GM18520 (cell line): ENCODE data around the gene GRK5.
"Not testable (repeated sequence)": the region's sequence is repeated elsewhere in the genome, so short reads cannot be mapped to it uniquely, and the experiment has no call there.

ENCODE experiments used
- ATAC-seq: cut with Tn5 transposase; IDR thresholded peaks from one replicate; pipeline ENCODE4 v1.9.1; 2021; ENCODE audit not compliant: unreplicated experiment

GRK5 gene

DNA sequence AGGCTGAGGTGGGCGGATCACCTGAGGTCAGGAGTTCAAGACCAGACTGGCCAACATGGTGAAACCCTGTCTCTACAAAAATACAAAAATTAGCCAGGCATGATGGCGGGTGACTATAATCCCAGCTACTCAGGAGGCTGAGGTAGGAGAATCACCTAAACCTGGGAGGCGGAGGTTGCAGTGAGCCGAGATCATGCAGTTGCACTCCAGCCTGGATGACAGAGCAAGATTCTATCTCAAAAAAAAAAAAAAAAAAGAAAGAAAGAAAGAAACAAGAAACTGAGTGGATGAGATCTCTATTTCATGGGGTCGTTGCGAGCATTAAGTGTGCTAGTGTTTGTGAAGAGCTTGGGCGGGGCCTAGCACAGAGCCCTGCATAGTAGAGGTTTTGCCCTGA is 65.0 kb downstream of the GRK5 start:
- ATAC-seq, result not testable (repeated sequence)

GRCh38 chr10:119272736-119273135 is 65.4 kb downstream of the GRK5 start:
- ATAC-seq, result no peak

DNA sequence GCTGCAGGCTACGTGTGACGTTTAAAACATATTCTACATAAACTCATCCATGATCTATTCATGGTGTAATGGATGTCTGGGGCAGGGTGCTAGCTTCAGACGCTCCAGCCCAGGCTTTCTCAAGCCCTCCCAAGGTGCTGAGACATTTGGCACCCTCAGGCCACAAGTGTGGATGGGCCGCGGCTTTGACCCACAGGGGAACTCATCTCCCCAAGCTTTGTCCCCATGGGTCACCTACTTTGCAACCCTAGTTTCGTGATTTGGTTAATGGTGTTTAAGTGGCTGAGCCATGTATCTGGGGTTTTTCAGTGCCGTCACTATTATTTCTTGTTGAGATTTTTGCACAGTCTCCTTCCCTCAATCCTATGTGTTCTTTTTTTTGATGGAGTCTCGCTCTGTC is 66.0 kb downstream of the GRK5 start:
- no peak for ATAC-seq

DNA sequence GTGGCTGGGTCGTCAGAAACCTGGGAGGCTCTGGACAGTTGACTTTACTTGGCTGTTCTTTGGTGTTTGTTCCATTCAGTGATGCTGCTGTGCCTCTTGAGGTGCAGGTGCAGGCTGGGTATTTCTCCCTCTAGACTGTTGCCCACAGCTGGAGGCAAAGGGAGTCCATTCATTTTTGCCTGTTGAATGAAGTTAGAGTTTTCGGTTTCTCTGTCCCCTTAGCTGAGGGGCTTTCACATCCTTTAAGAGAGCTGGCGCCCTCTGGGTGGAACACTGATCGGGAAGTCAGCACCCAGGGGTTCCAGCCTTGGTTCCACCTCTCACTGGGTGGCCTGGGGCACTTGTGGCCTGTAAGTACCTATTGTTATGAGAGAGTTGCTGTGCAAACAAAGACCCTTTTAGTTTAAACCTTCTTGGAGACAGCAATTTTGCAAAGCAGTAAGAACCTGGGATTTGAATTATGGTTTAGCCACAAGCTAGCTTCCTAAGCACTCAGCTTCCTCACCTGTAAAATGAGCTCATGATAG is 67.2 kb downstream of the GRK5 start:
- ATAC-seq, result no peak

DNA sequence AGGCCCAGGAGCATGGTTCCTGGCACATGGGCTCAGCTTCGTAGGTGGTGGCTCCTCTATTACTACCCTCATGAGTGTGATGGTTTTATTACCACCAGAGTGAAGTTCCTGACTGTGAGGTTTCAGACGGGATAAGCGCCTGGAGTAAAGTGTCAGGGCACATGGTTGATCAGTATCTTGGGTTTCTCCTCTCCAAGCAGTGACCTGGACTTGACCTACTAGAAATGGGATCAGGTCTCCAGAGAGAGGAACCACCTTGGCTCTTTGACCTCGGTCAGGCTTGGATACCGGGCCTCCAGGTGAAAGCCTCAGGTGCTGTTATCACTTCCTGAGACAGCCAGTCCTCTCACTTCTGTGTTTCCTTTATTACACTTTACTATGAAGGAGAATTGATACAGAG is 67.7 kb downstream of the GRK5 start:
- ATAC-seq, result no peak

GRCh38 chr10:119276194-119276593 is 68.8 kb downstream of the GRK5 start:
- ATAC-seq, result not testable (repeated sequence)

DNA sequence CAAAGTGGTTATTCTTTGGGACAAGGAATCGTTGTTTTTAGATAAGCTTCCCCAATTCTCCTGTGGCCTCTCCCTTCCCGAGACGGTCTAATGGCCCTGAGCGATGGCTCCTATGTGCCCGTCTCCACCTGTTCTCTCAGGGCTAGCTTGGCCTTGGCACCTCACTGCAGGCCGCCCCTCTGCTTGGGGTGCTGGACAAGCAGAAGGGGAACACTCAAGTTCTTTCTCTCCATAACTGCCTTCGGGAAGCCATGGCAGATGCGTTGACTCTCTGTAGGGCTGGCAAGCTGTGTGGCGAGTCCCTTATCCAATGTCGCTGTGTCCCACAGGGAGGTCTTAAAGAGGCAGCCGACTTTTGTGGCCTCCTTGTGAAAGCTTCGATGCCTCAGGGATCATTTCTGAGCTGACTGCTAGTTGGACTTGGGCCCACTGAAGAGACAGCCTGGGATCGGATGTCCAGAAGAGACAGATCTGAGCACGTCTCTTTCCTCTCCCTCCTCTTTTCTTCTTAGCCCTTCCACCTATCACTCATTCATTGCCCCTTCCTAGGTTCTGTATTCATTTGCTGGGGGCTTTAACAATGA is 70.8 kb downstream of the GRK5 start:
- ATAC-seq, result no peak

DNA sequence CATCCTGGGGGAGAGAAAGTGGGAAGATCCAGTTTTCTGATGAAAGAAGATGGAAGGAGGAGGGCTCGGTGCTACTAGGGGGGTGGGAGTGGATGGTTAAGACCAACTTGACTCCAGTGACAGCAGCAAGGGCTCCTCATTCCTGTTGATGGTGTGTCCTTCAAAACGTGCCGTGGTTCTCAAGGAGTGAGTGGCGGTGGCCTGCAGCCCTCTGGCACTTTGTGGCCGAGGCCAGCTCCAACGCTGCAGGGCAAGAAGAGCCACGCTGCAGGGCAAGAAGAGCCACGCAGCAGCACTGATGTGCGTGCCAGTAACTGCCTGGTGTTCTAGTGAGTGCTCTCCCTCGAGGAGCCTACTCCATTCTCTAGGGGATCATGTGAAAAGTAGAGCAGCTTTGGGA is 72.1 kb downstream of the GRK5 start:
- no peak for ATAC-seq

GRCh38 chr10:119281581-119282071 is 74.3 kb downstream of the GRK5 start:
- ATAC-seq, result no peak

GRCh38 chr10:119282446-119282845 is 75.1 kb downstream of the GRK5 start:
- ATAC-seq, result no peak

- ATAC-seq, result no peak
These were observed 76.0 kb downstream of the GRK5 start for GRCh38 chr10:119283387-119283786.

DNA sequence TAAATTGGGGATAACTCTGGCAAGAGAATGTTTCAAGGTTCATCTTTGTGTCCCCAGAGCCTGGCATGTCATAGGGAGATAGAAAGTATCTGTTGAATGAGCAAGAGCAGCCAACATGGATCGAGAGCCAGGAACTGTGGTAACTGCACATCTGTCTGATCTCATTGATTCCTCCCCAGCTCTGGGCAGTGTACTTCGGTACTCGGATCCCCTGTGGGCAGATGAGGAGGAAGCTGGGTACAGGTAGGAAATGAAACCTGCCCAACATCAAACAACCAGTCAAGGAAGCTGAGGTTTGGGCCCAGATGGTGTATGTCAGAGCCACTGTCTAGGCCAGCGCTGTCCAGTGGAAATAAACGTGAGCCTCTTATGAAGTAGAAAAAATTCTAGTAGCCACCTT is 76.4 kb downstream of the GRK5 start:
- ATAC-seq, result no peak

DNA sequence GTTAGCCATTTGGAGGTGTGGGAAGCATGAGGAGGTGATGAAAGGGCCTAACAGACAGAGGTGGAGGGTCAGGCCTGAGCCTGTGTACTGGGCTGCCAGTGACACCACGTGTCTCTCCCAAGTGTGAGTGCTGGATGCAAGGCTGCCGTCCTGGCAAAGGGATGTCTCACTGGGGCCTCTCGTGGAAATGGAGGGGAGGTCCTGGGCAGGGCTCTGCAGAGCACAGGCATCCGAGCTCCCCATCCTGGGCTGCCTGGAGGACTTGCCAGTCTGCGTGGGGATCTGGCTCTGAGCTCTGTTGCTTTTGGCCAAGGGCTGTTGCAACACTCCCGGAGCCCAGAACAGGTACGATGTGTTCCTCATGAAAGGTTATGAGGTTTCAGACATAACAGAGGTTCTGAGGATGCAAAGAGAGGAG is 77.3 kb downstream of the GRK5 start:
- no peak for ATAC-seq

GRCh38 chr10:119285495-119286267 is 78.3 kb downstream of the GRK5 start:
- ATAC-seq, result peak; percentile 65

DNA sequence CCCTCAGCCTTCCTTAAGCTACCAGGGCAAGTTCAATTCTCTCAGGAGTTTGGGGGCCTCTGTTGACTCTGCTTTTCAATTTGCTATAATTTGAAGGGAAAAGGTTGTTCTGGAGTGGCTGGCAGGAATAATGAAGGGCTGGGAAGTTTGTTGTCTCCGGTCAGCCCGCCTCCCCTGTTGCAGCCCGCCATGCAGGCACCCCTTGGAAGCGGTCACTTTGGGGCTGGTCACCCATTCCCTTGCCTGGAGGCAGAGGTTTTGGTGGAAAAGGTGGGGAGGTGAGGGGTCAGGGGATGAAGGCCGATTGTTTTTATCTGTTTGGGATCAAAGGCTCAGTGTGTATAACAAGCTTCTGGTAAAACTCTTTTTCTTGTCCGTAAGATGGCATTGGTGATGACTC is 79.1 kb downstream of the GRK5 start:
- no peak for ATAC-seq

GRCh38 chr10:119286983-119287633 is 79.7 kb downstream of the GRK5 start:
- no peak for ATAC-seq

DNA sequence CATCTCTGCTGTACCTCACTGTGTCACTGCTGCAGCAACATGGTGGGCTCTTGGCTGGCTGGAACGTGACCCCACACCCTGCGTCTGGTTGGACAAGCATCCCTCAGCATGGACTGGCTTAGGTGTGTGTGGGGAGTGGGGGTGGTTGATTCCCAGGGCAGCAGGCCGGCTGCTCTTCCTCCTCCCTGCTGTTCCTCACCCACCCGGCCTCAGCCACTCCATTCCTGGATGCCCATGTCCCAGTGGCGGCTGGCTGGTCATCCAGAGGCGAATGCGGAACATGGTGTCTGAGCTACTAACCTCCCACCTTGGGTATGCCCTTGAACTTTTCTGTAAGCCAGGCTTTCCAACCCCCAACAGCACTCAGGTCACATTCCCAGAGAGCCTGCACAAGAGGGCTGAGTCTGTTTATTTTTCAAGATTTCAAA is 81.2 kb downstream of the GRK5 start:
- no peak for ATAC-seq

DNA sequence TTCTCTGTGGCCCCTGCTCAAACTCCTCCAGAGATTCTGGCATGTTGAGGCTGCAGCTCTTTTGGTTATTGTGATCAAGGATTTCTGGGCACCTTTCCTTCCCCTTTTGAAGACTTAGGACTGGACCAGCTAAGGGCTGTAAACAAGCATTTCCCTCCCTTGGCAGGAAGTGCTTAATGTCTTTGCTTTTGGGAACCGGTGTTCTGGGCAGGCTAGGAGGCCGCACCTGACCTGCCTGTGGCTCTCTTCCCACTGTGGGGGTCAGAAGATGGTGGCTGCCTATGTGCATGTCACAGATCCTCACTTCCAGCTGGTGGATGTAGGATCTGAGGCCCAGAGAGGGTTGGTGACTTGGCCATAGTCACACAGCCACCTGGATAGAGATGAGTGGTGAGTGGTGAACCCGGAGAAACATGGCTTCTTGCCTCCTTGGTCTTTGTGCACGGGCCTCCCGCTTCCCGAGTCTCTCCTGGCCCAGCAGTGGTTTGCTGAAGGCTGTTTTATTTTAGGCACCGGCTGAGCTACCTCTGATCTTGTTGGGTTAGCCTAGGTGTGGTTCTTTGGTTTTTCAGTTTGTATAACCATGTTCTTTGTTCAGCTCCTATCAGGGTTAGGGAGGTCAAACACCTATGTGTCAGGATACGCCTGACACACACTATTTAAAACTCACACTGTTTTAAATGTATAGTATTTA is 82.0 kb downstream of the GRK5 start:
- ATAC-seq, result no peak

DNA sequence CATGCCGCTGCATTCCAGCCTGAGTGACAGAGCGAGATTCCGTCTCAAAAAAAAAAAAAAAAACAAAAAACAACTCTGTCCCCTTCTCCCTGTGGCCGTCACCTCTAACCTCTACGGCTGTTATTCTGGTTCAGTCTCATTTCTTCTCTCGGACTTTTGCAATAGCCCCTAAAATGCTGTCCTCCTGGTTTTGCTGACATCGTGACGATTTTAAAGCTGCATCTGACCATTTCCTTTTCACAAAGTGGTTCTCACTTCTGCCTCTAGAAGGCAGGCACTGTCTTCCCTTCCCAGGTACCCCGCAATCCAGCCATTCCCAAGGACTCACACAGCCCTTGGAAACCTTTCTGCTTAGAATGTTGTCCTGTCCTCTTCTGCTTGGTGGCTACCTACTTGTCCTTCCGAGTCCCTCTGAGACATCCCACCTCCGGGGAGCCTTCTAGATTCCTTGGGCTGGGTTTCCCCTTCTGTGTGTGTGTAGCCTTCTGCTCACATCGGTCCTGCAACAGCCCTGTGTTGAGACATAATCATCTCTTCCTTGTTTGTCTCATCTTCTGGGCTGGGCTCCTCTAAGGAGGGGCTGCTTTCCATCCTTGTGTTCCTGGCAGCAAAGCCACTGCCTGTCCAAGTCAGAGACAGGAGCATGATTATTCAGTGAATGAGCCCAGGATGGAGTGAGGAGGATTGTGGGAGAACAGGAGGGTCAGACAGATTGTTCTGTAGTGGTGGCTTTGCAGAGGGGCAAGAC is 83.1 kb downstream of the GRK5 start:
- no peak for ATAC-seq

- ATAC-seq, result no peak
These were observed 84.0 kb downstream of the GRK5 start for GRCh38 chr10:119291223-119291900.
